ENCODE data around the gene TFB1M.

GRCh38 chr6:155207223-155207622, 107.1 kb downstream of the TFB1M start:
- TF ChIP-seq ZNF274 (IDR thresholded peaks at IDR 0.05; ENCODE audit: low read depth, low read length) (no peak), SUZ12 (IDR thresholded peaks at IDR 0.05; ENCODE audit: extremely low read depth, insufficient read depth, insufficient read length) (no peak)
